OCI-LY1 (cell line): ENCODE measurements around the gene LTO1.

Experiments
- EZH2 ChIP-seq: fragments of 200-600 bp; sonication (generic), shearing (Covaris generic); IDR thresholded peaks from 2 replicates; pipeline ENCODE4 v1.8.0; 2017; ENCODE audit warnings: borderline replicate concordance, mixed run types, mild to moderate bottlenecking, antibody characterized with exemption, low read length, moderate library complexity, mixed read lengths
- TF ChIP-seq, protein P1 (sequence below): fragments of 200-600 bp; sonication (generic), shearing (Covaris generic); IDR thresholded peaks from 2 replicates; pipeline ENCODE4 v1.5.1; 2017; ENCODE audit warnings: mild to moderate bottlenecking, antibody characterized with exemption, low read length, moderate library complexity, mixed read lengths

DNA sequence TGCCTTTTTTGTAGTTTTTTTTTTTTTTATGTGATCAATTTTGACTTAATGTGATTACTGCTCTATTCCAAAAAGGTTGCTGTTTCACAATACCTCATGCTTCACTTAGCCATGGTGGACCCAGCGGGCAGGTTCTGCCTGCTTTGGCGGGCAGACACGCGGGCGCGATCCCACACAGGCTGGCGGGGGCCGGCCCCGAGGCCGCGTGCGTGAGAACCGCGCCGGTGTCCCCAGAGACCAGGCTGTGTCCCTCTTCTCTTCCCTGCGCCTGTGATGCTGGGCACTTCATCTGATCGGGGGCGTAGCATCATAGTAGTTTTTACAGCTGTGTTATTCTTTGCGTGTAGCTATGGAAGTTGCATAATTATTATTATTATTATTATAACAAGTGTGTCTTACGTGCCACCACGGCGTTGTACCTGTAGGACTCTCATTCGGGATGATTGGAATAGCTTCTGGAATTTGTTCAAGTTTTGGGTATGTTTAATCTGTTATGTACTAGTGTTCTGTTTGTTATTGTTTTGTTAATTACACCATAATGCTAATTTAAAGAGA, 21.7 kb downstream of the LTO1 start:
- TF ChIP-seq, protein P1, sequence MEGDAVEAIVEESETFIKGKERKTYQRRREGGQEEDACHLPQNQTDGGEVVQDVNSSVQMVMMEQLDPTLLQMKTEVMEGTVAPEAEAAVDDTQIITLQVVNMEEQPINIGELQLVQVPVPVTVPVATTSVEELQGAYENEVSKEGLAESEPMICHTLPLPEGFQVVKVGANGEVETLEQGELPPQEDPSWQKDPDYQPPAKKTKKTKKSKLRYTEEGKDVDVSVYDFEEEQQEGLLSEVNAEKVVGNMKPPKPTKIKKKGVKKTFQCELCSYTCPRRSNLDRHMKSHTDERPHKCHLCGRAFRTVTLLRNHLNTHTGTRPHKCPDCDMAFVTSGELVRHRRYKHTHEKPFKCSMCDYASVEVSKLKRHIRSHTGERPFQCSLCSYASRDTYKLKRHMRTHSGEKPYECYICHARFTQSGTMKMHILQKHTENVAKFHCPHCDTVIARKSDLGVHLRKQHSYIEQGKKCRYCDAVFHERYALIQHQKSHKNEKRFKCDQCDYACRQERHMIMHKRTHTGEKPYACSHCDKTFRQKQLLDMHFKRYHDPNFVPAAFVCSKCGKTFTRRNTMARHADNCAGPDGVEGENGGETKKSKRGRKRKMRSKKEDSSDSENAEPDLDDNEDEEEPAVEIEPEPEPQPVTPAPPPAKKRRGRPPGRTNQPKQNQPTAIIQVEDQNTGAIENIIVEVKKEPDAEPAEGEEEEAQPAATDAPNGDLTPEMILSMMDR, result no peak
- TF ChIP-seq EZH2, result no peak
